ENCODE results near the gene IRF4. TPM values are rescaled to one million over a fixed set of nuclear protein-coding genes. Genes with fewer than 3 reads are reported as not detected.

The IRF4 gene
- total RNA-seq, 1 experiment from 2014 or later, result not detected

GRCh38 chr6:372336-372911, 19.1 kb upstream of the IRF4 start:
- Mint-ChIP-seq H3K4me3 (ENCODE audit: low read depth, unreplicated experiment) (no peak overlapping the region), H3K36me3 (ENCODE audit: insufficient read depth, unreplicated experiment) (no peaks in the 10 kb centered on the region), H3K27ac (ENCODE audit: unreplicated experiment) (no peak overlapping the region), H3K27me3 (ENCODE audit: unreplicated experiment) (peaks cover 40% of the 10 kb centered on the region), H3K4me1 (ENCODE audit: low read depth, unreplicated experiment) (no peaks in the 10 kb centered on the region), H3K9me3 (ENCODE audit: low read depth, unreplicated experiment) (peaks cover 6% of the 10 kb centered on the region)
- DNase-seq, result no peak
- no TSS peak for BruUV-seq (replicated peaks)
- no peak for TF ChIP-seq CTCF (IDR thresholded peaks at IDR 0.05; ENCODE audit: unreplicated experiment)
- CTCF ChIA-PET, result no interaction called here
- intact Hi-C loops (cut with micrococcal nuclease; ENCODE audit: unreplicated experiment), result no loop called here

GRCh38 chr6:373031-373430, 18.5 kb upstream of the IRF4 start:
- no TSS peak for BruUV-seq (replicated peaks)
- Mint-ChIP-seq H3K4me1 (ENCODE audit: low read depth, unreplicated experiment) (no peaks in the 10 kb centered on the region), H3K27ac (ENCODE audit: unreplicated experiment) (no peak overlapping the region), H3K36me3 (ENCODE audit: insufficient read depth, unreplicated experiment) (no peaks in the 10 kb centered on the region), H3K4me3 (ENCODE audit: low read depth, unreplicated experiment) (no peak overlapping the region), H3K9me3 (ENCODE audit: low read depth, unreplicated experiment) (peaks cover 6% of the 10 kb centered on the region), H3K27me3 (ENCODE audit: unreplicated experiment) (peaks cover 34% of the 10 kb centered on the region)
- CTCF ChIA-PET, result no interaction called here
- DNase-seq, result no peak
- no peak for TF ChIP-seq CTCF (IDR thresholded peaks at IDR 0.05; ENCODE audit: unreplicated experiment)
- intact Hi-C loops (cut with micrococcal nuclease; ENCODE audit: unreplicated experiment), result no loop called here

GRCh38 chr6:373773-374724, 17.5 kb upstream of the IRF4 start:
- Mint-ChIP-seq H3K4me1 (ENCODE audit: low read depth, unreplicated experiment) (no peaks in the 10 kb centered on the region), H3K27me3 (ENCODE audit: unreplicated experiment) (peaks cover 32% of the 10 kb centered on the region), H3K27ac (ENCODE audit: unreplicated experiment) (no peak overlapping the region), H3K36me3 (ENCODE audit: insufficient read depth, unreplicated experiment) (no peaks in the 10 kb centered on the region), H3K9me3 (ENCODE audit: low read depth, unreplicated experiment) (peaks cover 6% of the 10 kb centered on the region), H3K4me3 (ENCODE audit: low read depth, unreplicated experiment) (no peak overlapping the region)
- intact Hi-C loops (cut with micrococcal nuclease; ENCODE audit: unreplicated experiment), result no loop called here
- DNase-seq, result no peak
- BruUV-seq (replicated peaks), result no TSS peak
- CTCF ChIA-PET, result no interaction called here
- TF ChIP-seq CTCF (IDR thresholded peaks at IDR 0.05; ENCODE audit: unreplicated experiment), result no peak

- Mint-ChIP-seq H3K4me3 (ENCODE audit: low read depth, unreplicated experiment) (no peak overlapping the region), H3K27ac (ENCODE audit: unreplicated experiment) (no peak overlapping the region), H3K9me3 (ENCODE audit: low read depth, unreplicated experiment) (peaks cover 6% of the 10 kb centered on the region), H3K4me1 (ENCODE audit: low read depth, unreplicated experiment) (no peaks in the 10 kb centered on the region), H3K36me3 (ENCODE audit: insufficient read depth, unreplicated experiment) (no peaks in the 10 kb centered on the region), H3K27me3 (ENCODE audit: unreplicated experiment) (peaks cover 32% of the 10 kb centered on the region)
- no peak for DNase-seq
- TF ChIP-seq CTCF (IDR thresholded peaks at IDR 0.05; ENCODE audit: unreplicated experiment), result no peak
- intact Hi-C loops (cut with micrococcal nuclease; ENCODE audit: unreplicated experiment), result no loop called here
- no TSS peak for BruUV-seq (replicated peaks)
- CTCF ChIA-PET, result no interaction called here
Observed at GRCh38 chr6:374956-375355, 16.6 kb upstream of the IRF4 start.

Data from Calu3 (cell line).